ENCODE data around the gene FLRT3. TPM values are rescaled to one million over a fixed set of nuclear protein-coding genes. Genes with fewer than 3 reads are reported as not detected.

The FLRT3 gene
- total and polyA plus RNA-seq, 4 donors = 2.7 to 29.7 (median 6.6) TPM

DNA sequence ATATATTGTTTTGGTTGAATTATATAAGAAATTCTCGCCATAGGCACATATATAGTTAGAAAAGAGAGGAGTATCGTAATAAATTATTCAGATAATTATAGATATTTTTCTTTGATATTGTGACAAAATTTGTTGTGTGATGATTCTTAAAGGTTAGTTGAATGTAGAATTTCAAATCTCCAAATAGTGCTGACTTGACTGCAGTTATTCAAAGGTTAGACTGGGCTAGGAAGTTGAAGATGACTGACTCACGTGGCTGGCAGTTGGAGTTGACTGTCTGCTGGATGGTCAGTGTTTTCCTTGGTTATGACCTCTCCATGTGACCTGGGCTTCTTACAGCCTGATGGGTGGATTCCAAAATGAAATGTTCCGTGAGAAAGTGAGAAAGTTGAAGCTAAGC is 55.3 kb downstream of the FLRT3 start (continued):
- TF ChIP-seq, protein P1, sequence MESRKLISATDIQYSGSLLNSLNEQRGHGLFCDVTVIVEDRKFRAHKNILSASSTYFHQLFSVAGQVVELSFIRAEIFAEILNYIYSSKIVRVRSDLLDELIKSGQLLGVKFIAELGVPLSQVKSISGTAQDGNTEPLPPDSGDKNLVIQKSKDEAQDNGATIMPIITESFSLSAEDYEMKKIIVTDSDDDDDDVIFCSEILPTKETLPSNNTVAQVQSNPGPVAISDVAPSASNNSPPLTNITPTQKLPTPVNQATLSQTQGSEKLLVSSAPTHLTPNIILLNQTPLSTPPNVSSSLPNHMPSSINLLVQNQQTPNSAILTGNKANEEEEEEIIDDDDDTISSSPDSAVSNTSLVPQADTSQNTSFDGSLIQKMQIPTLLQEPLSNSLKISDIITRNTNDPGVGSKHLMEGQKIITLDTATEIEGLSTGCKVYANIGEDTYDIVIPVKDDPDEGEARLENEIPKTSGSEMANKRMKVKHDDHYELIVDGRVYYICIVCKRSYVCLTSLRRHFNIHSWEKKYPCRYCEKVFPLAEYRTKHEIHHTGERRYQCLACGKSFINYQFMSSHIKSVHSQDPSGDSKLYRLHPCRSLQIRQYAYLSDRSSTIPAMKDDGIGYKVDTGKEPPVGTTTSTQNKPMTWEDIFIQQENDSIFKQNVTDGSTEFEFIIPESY (IDR thresholded peaks at IDR 0.05) = no peak
- TF ChIP-seq CTCF (IDR thresholded peaks at IDR 0.05; ENCODE audit: low read depth, low read length, missing input control) = no peak
- TF ChIP-seq ATF3 (IDR thresholded peaks at IDR 0.05) = no peak
- no peak for TF ChIP-seq TAF1 (conservative IDR thresholded peaks at IDR 0.05)

Small RNAs within 50 kb of the gene (small RNA-seq; reads per million reads assigned to genes)
- gene RNU6-228P = not detected

Data from liver (tissue), 6 donors.